Measurements from ENCODE around the gene MCRS1. TPM values are rescaled to one million over a fixed set of nuclear protein-coding genes. Genes with fewer than 3 reads are reported as not detected.

Gene MCRS1
- total RNA-seq, 1 donor from 2014 or later: 65.6 TPM

- H3K36me3 Mint-ChIP-seq: peaks cover 4% of the 10 kb centered on the region
- TF ChIP-seq CTCF (IDR thresholded peaks at IDR 0.05; ENCODE audit: unreplicated experiment): no peak
Observed at GRCh38 chr12:49584591-49584990, 16.6 kb upstream of the MCRS1 start.

GRCh38 chr12:49583366-49584094 lies 15.6 kb upstream of the MCRS1 start:
- no peaks in the 10 kb centered on the region for H3K9me3 Mint-ChIP-seq
- H3K36me3 Mint-ChIP-seq: peaks cover 6% of the 10 kb centered on the region
- H3K27ac Mint-ChIP-seq: no peak overlapping the region
- no peak for TF ChIP-seq CTCF (IDR thresholded peaks at IDR 0.05; ENCODE audit: unreplicated experiment)
- no peak overlapping the region for H3K4me3 Mint-ChIP-seq
- no peaks in the 10 kb centered on the region for H3K27me3 Mint-ChIP-seq (ENCODE audit: low read depth)
- peaks cover 4% of the 10 kb centered on the region for H3K4me1 Mint-ChIP-seq
- DNase-seq (ENCODE audit: low spot score in 2 of 2, unreplicated experiment in 2 of 2): no peak

More at GRCh38 chr12:49584591-49584990, 16.6 kb upstream of the MCRS1 start:
- Mint-ChIP-seq H3K9me3 (no peaks in the 10 kb centered on the region), H3K4me1 (peaks cover 4% of the 10 kb centered on the region), H3K27me3 (ENCODE audit: low read depth) (no peaks in the 10 kb centered on the region), H3K27ac (no peak overlapping the region), H3K4me3 (no peak overlapping the region)
- DNase-seq (ENCODE audit: low spot score in 2 of 2, unreplicated experiment in 2 of 2): no peak

- Mint-ChIP-seq H3K36me3 (peaks cover 6% of the 10 kb centered on the region), H3K4me3 (no peak overlapping the region), H3K27me3 (ENCODE audit: low read depth) (no peaks in the 10 kb centered on the region), H3K27ac (no peak overlapping the region), H3K4me1 (peaks cover 4% of the 10 kb centered on the region), H3K9me3 (no peaks in the 10 kb centered on the region)
- no peak for TF ChIP-seq CTCF (IDR thresholded peaks at IDR 0.05; ENCODE audit: unreplicated experiment)
- DNase-seq (ENCODE audit: low spot score in 2 of 2, unreplicated experiment in 2 of 2): no peak
Observed at GRCh38 chr12:49582850-49583249, 14.9 kb upstream of the MCRS1 start.

- H3K4me3 Mint-ChIP-seq: no peak overlapping the region
- no peaks in the 10 kb centered on the region for H3K9me3 Mint-ChIP-seq
- DNase-seq (ENCODE audit: low spot score in 2 of 2, unreplicated experiment in 2 of 2): no peak
- peaks cover 4% of the 10 kb centered on the region for H3K4me1 Mint-ChIP-seq
- H3K36me3 Mint-ChIP-seq: peaks cover 6% of the 10 kb centered on the region
- no peak overlapping the region for H3K27ac Mint-ChIP-seq
- H3K27me3 Mint-ChIP-seq (ENCODE audit: low read depth): no peaks in the 10 kb centered on the region
- no peak for TF ChIP-seq CTCF (IDR thresholded peaks at IDR 0.05; ENCODE audit: unreplicated experiment)
Observed at GRCh38 chr12:49582201-49582600, 14.3 kb upstream of the MCRS1 start.

GRCh38 chr12:49580572-49581535 lies 12.9 kb upstream of the MCRS1 start:
- no peaks in the 10 kb centered on the region for H3K9me3 Mint-ChIP-seq
- TF ChIP-seq CTCF (IDR thresholded peaks at IDR 0.05; ENCODE audit: unreplicated experiment): peak; percentile 49
- no peak overlapping the region for H3K4me3 Mint-ChIP-seq
- no peak overlapping the region for H3K27ac Mint-ChIP-seq
- peaks cover 4% of the 10 kb centered on the region for H3K4me1 Mint-ChIP-seq
- peaks cover 5% of the 10 kb centered on the region for H3K36me3 Mint-ChIP-seq
- H3K27me3 Mint-ChIP-seq (ENCODE audit: low read depth): no peaks in the 10 kb centered on the region
- peak; percentile 50 to 74 for DNase-seq (ENCODE audit: low spot score in 2 of 2, unreplicated experiment in 2 of 2)

Measured in mesothelial cell of epicardium (in vitro differentiated cells).